Testis (tissue), 2 donors: ENCODE data around the gene FBXL13.

Experiments
- POLR2A ChIP-seq: fragments of 450-650 bp; IDR thresholded peaks from one replicate; pipeline ENCODE4 v1.6.1; 2017; ENCODE audit warnings: antibody characterized with exemption, mild to moderate bottlenecking, moderate library complexity
- TF ChIP-seq, protein P1 (sequence below), 3 experiments: fragments of 450-650 bp in 2 of 3; fragments of 200-600 bp in 1 of 3; sonication (generic) in 1 of 3; IDR thresholded peaks; one replicate each; pipeline ENCODE4 v1.5.1; 2016 to 2019; ENCODE audit warnings: antibody characterized with exemption in 3 of 3, mild to moderate bottlenecking in 2 of 3, moderate library complexity in 1 of 3

DNA sequence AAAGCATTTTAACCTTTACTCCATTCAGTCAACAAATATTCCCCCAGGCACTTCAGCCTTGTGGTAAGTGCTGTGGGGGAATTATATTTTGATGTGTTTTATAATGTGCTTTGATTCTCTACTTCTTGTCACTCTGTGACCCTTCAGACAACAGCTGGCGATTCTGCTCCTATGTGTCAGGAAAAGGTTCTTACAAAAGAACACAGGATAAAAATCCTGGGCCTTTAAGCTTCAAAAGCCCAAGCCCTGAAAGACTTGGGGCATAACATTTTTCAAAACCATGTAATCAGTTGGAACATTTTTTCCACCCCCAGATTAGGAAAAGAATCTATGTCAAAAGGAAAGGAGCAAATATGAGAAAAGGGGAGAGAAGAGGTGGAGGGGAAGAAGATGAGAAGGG is 199.6 kb downstream of the FBXL13 start:
- TF ChIP-seq, protein P1, sequence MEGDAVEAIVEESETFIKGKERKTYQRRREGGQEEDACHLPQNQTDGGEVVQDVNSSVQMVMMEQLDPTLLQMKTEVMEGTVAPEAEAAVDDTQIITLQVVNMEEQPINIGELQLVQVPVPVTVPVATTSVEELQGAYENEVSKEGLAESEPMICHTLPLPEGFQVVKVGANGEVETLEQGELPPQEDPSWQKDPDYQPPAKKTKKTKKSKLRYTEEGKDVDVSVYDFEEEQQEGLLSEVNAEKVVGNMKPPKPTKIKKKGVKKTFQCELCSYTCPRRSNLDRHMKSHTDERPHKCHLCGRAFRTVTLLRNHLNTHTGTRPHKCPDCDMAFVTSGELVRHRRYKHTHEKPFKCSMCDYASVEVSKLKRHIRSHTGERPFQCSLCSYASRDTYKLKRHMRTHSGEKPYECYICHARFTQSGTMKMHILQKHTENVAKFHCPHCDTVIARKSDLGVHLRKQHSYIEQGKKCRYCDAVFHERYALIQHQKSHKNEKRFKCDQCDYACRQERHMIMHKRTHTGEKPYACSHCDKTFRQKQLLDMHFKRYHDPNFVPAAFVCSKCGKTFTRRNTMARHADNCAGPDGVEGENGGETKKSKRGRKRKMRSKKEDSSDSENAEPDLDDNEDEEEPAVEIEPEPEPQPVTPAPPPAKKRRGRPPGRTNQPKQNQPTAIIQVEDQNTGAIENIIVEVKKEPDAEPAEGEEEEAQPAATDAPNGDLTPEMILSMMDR (IDR thresholded peaks at IDR 0.05), result no peak
- no peak for TF ChIP-seq POLR2A
